PC-3 (cell line): ENCODE results near the gene FBXL19. TPM values are rescaled to one million over a fixed set of nuclear protein-coding genes. Genes with fewer than 3 reads are reported as not detected.

ENCODE experiments used
- ATAC-seq: fragments of 200-7000 bp; cut with Tn5 transposase; 2 replicates; pipeline ENCODE4 v1.9.1; 2020; ENCODE audit warnings: mild to moderate bottlenecking, moderate library complexity
- BruUV-seq: library from RNA; stranded (reverse); fragments of 400-500 nt; replicated peaks from 2 replicates; lab custom pipeline; 2021; lab: Mats Ljungman, UMichigan
- CTCF ChIA-PET: fragments of 300-600 bp; sonication (Branson Sonifier 250); formaldehyde crosslinking; loops from one replicate; lab custom pipeline; 2022; ENCODE audit warnings: antibody characterized with exemption; lab: Charles Lee
- POLR2A ChIA-PET: fragments of 300-600 bp; sonication (Branson Sonifier 250); formaldehyde crosslinking; loops from one replicate; lab custom pipeline; 2022; ENCODE audit warnings: antibody characterized with exemption; ENCODE audit not compliant: unreplicated experiment; lab: Charles Lee
- DNase-seq: peaks from one replicate; pipeline ENCODE4 v3.0.0-alpha.2; 2015
- H2AFZ ChIP-seq: fragments of 300-600 bp; sonication (generic); 2 replicates; pipeline ENCODE4 v1.6.0; 2016; ENCODE audit warnings: antibody characterized with exemption, low read length
- H3F3A ChIP-seq: fragments of 300-600 bp; sonication (generic); one replicate; pipeline ENCODE4 v1.6.0; 2017; ENCODE audit warnings: antibody characterized with exemption, low read length, control low read depth, mild to moderate bottlenecking; ENCODE audit not compliant: unreplicated experiment
- H3K27ac ChIP-seq: fragments of 300-600 bp; sonication (generic); 2 replicates; pipeline ENCODE4 v1.5.1; 2016; ENCODE audit warnings: mild to moderate bottlenecking, low read length
- H3K27me3 ChIP-seq: fragments of 300-600 bp; sonication (generic); 2 replicates; pipeline ENCODE4 v1.6.1; 2016; ENCODE audit warnings: low read length, mixed read lengths
- H3K36me3 ChIP-seq: fragments of 300-600 bp; sonication (generic); 2 replicates; pipeline ENCODE4 v1.6.1; 2016; ENCODE audit warnings: low read depth, mixed run types, low read length, mixed read lengths
- H3K4me1 ChIP-seq: fragments of 300-600 bp; sonication (generic); 2 replicates; pipeline ENCODE4 v1.5.1; 2016; ENCODE audit warnings: low read length; ENCODE audit not compliant: insufficient read depth
- H3K4me2 ChIP-seq: fragments of 300-600 bp; sonication (generic); 2 replicates; pipeline ENCODE4 v1.6.0; 2016; ENCODE audit warnings: low read length
- H3K4me3 ChIP-seq: fragments of 300-600 bp; sonication (generic); 2 replicates; pipeline ENCODE4 v1.5.1; 2016; ENCODE audit warnings: mild to moderate bottlenecking, low read length, mixed read lengths
- H3K79me2 ChIP-seq: fragments of 300-600 bp; sonication (generic); 2 replicates; pipeline ENCODE4 v1.6.1; 2017; ENCODE audit warnings: low read length, mixed read lengths
- H3K9ac ChIP-seq: fragments of 300-600 bp; sonication (generic); 2 replicates; pipeline ENCODE4 v1.6.0; 2016; ENCODE audit warnings: mild to moderate bottlenecking, low read length
- H3K9me2 ChIP-seq: fragments of 300-600 bp; sonication (generic); replicated peaks from 2 replicates; pipeline ENCODE4 v1.6.1; 2016; ENCODE audit warnings: mixed run types, low read length, mixed read lengths
- H3K9me3 ChIP-seq: fragments of 300-600 bp; sonication (generic); 2 replicates; pipeline ENCODE4 v1.6.1; 2016; ENCODE audit warnings: low read length, mixed read lengths
- H4K20me1 ChIP-seq: fragments of 300-600 bp; sonication (generic); 2 replicates; pipeline ENCODE4 v1.6.1; 2016; ENCODE audit warnings: low read length, mixed read lengths
- EZH2 ChIP-seq: fragments of 300-600 bp; sonication (generic); IDR thresholded peaks from one replicate; pipeline ENCODE4 v1.6.1; 2017; ENCODE audit warnings: antibody characterized with exemption, mild to moderate bottlenecking, low read length; ENCODE audit not compliant: unreplicated experiment
- EZH2phosphoT487 ChIP-seq: fragments of 300-600 bp; sonication (generic); IDR thresholded peaks from 2 replicates; pipeline ENCODE4 v1.6.1; 2018; ENCODE audit warnings: mild to moderate bottlenecking, antibody characterized with exemption, low read length, borderline replicate concordance
- intact Hi-C: fragments of 100-400 bp; cut with micrococcal nuclease; formaldehyde crosslinking; loops from 2 replicates; pipeline ENCODE4 v1.9.0; 2023
- total RNA-seq: library from RNA; depleted of rRNA; stranded (reverse); fragments of >200 nt; gene quantifications from 2 replicates; pipeline ENCODE4 v1.2.3, GENCODE V29; 2014
- TF ChIP-seq, protein P1 (sequence below): fragments of 300-600 bp; sonication (generic); conservative IDR thresholded peaks from 2 replicates; pipeline ENCODE4 v1.5.1; 2017; ENCODE audit warnings: antibody characterized with exemption, low read depth, mild to moderate bottlenecking, low read length

The FBXL19 gene
- total RNA-seq, 1 experiment from 2014 or later = 36.2 TPM

DNA sequence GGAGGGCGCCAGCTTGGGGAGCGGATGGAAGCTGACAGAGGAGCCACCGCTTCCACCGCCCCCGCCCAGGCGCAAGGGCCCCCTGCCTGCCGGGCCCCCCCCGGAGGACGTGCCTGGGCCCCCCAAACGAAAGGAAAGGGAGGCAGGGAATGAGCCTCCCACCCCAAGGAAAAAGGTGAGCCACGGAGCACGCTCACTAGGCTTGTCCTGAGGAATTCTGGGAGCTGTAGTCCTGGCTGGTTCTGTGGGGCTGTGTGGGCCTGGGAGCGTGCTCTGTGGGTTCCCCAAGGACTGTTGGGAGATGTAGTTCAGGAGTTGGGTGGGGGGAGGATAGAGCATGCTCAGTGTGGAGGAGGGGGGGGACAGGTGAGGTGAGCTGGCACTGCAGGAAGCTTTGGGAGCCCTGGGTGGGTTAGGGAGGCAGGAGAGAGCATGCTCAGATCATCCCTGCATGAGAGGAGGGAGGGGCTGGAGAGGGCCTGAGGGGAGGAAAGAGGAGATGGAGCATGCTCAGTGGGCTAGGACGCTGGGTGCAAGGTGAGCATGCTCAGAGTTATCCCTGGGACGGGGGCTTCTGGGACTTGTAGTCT, 4.5 kb downstream of the FBXL19 start:
- no peaks in the 10 kb centered on the region for H4K20me1 ChIP-seq
- H2AFZ ChIP-seq = no peak overlapping the region
- BruUV-seq = no TSS peak
- intact Hi-C loops = no loop called here
- CTCF ChIA-PET = no interaction called here
- no peaks in the 10 kb centered on the region for H3K27me3 ChIP-seq
- H3K4me3 ChIP-seq = no peak overlapping the region
- H3K27ac ChIP-seq = no peak overlapping the region
- DNase-seq = peak; percentile 41
- H3K9me2 ChIP-seq = no peaks in the 10 kb centered on the region
- no peak overlapping the region for H3K9ac ChIP-seq
- POLR2A ChIA-PET = no interaction called here
- H3F3A ChIP-seq = no peaks in the 10 kb centered on the region
- no peaks in the 10 kb centered on the region for H3K4me1 ChIP-seq
- H3K36me3 ChIP-seq = no peaks in the 10 kb centered on the region; the same call in 1 of the 2 replicates
- no peak overlapping the region for H3K4me2 ChIP-seq
- ATAC-seq = peak; percentile 27
- TF ChIP-seq EZH2 = no peak
- TF ChIP-seq, protein P1, sequence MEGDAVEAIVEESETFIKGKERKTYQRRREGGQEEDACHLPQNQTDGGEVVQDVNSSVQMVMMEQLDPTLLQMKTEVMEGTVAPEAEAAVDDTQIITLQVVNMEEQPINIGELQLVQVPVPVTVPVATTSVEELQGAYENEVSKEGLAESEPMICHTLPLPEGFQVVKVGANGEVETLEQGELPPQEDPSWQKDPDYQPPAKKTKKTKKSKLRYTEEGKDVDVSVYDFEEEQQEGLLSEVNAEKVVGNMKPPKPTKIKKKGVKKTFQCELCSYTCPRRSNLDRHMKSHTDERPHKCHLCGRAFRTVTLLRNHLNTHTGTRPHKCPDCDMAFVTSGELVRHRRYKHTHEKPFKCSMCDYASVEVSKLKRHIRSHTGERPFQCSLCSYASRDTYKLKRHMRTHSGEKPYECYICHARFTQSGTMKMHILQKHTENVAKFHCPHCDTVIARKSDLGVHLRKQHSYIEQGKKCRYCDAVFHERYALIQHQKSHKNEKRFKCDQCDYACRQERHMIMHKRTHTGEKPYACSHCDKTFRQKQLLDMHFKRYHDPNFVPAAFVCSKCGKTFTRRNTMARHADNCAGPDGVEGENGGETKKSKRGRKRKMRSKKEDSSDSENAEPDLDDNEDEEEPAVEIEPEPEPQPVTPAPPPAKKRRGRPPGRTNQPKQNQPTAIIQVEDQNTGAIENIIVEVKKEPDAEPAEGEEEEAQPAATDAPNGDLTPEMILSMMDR = no peak
- no peak for TF ChIP-seq EZH2phosphoT487
- H3K79me2 ChIP-seq = peaks cover 6% of the 10 kb centered on the region
- no peaks in the 10 kb centered on the region for H3K9me3 ChIP-seq

DNA sequence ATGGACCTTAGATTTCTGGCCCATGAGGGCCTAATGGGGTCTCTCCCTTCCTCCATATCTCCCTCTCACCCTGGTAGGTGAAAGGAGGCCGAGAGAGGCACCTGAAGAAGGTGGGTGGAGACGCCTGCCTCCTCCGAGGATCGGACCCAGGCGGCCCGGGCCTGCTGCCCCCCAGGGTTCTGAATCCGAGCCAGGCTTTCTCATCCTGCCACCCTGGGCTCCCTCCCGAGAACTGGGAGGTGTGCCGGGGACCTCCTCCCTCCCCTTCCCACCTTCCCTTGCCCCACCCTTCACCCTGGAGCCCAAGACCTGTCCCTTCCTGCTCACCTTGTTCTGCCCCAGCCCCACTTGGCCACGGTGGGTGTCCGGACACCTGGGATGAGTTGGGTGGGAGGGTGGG, 5.0 kb downstream of the FBXL19 start:
- ATAC-seq = no peak
- no peak overlapping the region for H3K27ac ChIP-seq

GRCh38 chr16:30929167-30929566, 5.8 kb downstream of the FBXL19 start:
- no peak overlapping the region for H3K9ac ChIP-seq
- H3K79me2 ChIP-seq = peaks cover 6% of the 10 kb centered on the region
- no peaks in the 10 kb centered on the region for H3K9me3 ChIP-seq
- H2AFZ ChIP-seq = no peak overlapping the region
- H3K4me3 ChIP-seq = no peak overlapping the region
- no peaks in the 10 kb centered on the region for H3K27me3 ChIP-seq
- H3K36me3 ChIP-seq = no peaks in the 10 kb centered on the region; the same call in 1 of the 2 replicates
- no peaks in the 10 kb centered on the region for H4K20me1 ChIP-seq
- ATAC-seq (no peak), DNase-seq (no peak)
- H3K27ac ChIP-seq = no peak overlapping the region
- H3K9me2 ChIP-seq = no peaks in the 10 kb centered on the region
- TF ChIP-seq EZH2phosphoT487 = no peak
- no peak for TF ChIP-seq EZH2
- TF ChIP-seq, protein P1 = no peak
- no TSS peak for BruUV-seq
- ChIA-PET POLR2A (no interaction called here), CTCF (no interaction called here)
- intact Hi-C loops = no loop called here
- H3K4me2 ChIP-seq = no peak overlapping the region
- no peaks in the 10 kb centered on the region for H3K4me1 ChIP-seq
- no peaks in the 10 kb centered on the region for H3F3A ChIP-seq

More for the DNA sequence above, 5.0 kb downstream of the FBXL19 start:
- Histone ChIP-seq H3K79me2 (peaks cover 6% of the 10 kb centered on the region), H3K36me3 (no peaks in the 10 kb centered on the region; the same call in 1 of the 2 replicates), H3K4me1 (no peaks in the 10 kb centered on the region), H3K4me3 (no peak overlapping the region), H3K27me3 (no peaks in the 10 kb centered on the region), H4K20me1 (no peaks in the 10 kb centered on the region), H3K9ac (no peak overlapping the region), H3K9me3 (no peaks in the 10 kb centered on the region), H3K4me2 (no peak overlapping the region), H3K9me2 (no peaks in the 10 kb centered on the region), H2AFZ (no peak overlapping the region), H3F3A (no peaks in the 10 kb centered on the region)
- DNase-seq = no peak
- intact Hi-C loops = no loop called here
- CTCF ChIA-PET = no interaction called here
- BruUV-seq = no TSS peak
- POLR2A ChIA-PET = no interaction called here
- TF ChIP-seq, protein P1 = no peak
- TF ChIP-seq EZH2 = no peak
- TF ChIP-seq EZH2phosphoT487 = no peak
